HUES64 (cell line): ENCODE measurements around the gene GNAI1.

Source experiments
- H3K27ac ChIP-seq: 2 replicates; pipeline ENCODE4 v1.7.0; 2013; ENCODE audit warnings: low read depth, low read length, inconsistent platforms
- H3K27me3 ChIP-seq: 2 replicates; pipeline ENCODE4 v1.6.1; 2013; ENCODE audit warnings: mild to moderate bottlenecking, low read length; ENCODE audit not compliant: insufficient read depth
- H3K36me3 ChIP-seq: 2 replicates; pipeline ENCODE4 v1.6.1; 2013; ENCODE audit warnings: mild to moderate bottlenecking, low read length; ENCODE audit not compliant: insufficient read depth
- H3K4me1 ChIP-seq: 2 replicates; pipeline ENCODE4 v1.6.1; 2013; ENCODE audit warnings: mild to moderate bottlenecking, low read length, moderate library complexity; ENCODE audit not compliant: insufficient read depth
- H3K4me3 ChIP-seq: 2 replicates; pipeline ENCODE4 v1.5.1; 2013; ENCODE audit warnings: mild to moderate bottlenecking, low read length, moderate library complexity
- H3K9ac ChIP-seq: 2 replicates; pipeline ENCODE4 v1.6.1; 2013; ENCODE audit warnings: mild to moderate bottlenecking, low read depth, low read length
- H3K9me3 ChIP-seq: 2 replicates; pipeline ENCODE4 v1.6.1; 2013; ENCODE audit warnings: low read depth, low read length; ENCODE audit not compliant: insufficient read depth
- WGBS: fragments of 150-250, 120-280 bp; methylation state at CpG from one replicate; pipeline ENCODE4 v1.1.7; 2013; ENCODE audit warnings: missing lambda C conversion rate; 5-methylcytosine and 5-hydroxymethylcytosine counted together

GNAI1 gene

DNA sequence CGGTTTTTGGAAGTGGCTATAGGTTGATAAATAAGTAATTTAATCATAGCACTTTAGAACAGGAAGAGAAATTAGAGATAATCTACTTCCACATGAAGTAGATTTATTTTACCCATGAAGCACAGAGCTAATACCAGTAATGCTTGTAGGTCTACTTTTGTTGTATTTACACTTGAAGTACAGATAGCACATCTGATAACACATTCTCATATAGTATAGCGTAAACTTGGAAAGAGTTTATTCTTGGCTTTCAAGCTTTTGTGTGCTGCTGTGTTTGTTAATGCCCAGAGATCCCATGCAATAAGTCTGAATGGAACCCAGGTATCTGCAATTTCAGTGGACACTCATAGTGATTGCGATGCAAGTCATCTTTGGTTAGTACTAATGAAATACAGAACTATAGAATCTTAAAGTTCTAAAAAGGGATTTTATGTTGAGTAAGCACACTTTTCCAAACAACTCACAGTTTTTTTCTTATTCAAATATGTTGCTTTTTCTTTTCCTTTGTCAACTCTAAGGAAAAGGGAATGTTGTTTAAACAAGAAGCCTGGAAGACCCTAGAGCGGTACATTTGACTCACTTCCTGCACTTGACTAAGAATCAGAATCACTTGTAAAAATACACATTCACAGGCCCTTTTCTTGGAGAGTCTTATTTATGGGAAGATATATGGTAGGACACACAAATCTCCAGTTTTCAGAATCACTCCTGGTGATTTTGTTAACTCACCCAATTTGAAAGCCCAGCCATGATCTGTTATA, 105.8 kb downstream of the GNAI1 start:
- Histone ChIP-seq H3K36me3 (no peaks in the 10 kb centered on the region), H3K27me3 (no peaks in the 10 kb centered on the region), H3K27ac (no peak overlapping the region), H3K4me1 (no peaks in the 10 kb centered on the region), H3K4me3 (no peak overlapping the region), H3K9ac (no peak overlapping the region), H3K9me3 (no peaks in the 10 kb centered on the region)
- 100% methylated on average over 1 of the region's 4 CpGs for WGBS

- no peak overlapping the region for H3K4me3 ChIP-seq
- H3K27me3 ChIP-seq: no peaks in the 10 kb centered on the region
- H3K36me3 ChIP-seq: no peaks in the 10 kb centered on the region
- WGBS: 100% methylated on average over 1 of the region's 1 CpG
- H3K27ac ChIP-seq: no peak overlapping the region
- H3K9ac ChIP-seq: no peak overlapping the region
- H3K9me3 ChIP-seq: no peaks in the 10 kb centered on the region
- H3K4me1 ChIP-seq: no peaks in the 10 kb centered on the region
Observed at GRCh38 chr7:80241671-80242070, 107.0 kb downstream of the GNAI1 start.

DNA sequence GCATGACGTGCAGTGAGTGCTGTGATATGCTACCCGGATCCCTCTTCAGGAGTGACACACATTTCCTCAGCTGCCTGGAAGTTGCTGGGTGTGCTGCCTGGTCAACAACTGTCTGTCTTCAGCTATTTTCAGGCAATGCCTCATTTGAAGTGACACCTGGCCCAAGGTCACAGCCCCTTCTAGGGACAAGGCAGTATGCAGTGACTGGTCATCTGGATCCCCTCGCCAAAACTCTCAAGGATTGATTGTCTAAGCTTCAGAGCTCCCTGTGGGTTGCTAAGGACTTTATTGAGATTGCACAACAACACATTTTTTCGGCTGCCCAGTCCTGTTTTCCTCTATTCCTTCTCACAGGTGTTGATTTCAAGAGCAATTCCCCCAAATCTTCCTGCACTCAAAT, 108.8 kb downstream of the GNAI1 start:
- Histone ChIP-seq H3K4me1 (no peaks in the 10 kb centered on the region), H3K27ac (no peak overlapping the region), H3K27me3 (no peaks in the 10 kb centered on the region), H3K4me3 (no peak overlapping the region), H3K9ac (no peak overlapping the region), H3K36me3 (no peaks in the 10 kb centered on the region), H3K9me3 (no peaks in the 10 kb centered on the region)
- 88% methylated on average over 4 of the region's 4 CpGs for WGBS

DNA sequence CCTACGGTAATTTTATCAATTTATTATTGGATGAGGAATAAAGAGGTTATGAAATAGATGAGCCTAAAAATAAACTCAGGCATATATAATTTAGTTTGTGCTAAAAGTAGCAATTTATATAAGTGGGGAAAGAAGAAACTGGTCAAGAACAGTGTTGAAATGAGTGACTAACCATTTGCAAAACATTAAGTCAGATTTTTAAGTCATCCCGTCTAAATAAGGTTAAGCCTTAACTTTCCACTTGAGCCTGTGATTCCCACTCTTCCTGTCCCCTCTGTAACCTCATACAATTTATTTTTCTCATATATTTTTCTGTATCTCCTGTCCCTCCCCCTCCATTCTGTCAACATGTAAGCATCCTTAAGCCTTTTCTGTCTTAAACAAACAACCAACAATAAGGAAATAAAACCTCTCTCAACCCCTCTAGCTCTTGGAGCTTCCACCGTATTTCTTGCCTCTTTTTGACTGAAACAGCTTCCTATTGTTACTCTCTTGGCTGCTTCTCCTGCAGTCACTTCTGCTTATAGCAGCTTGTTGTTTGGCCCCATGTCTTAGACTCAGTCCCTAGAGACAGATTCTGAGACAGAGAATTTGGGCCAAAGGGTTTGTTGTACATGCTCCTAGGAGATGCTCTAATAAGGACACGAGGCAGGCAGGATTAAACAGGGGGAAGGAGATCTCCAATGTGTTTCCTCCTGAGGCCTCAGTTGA, 109.7 kb downstream of the GNAI1 start:
- 88% methylated on average over 3 of the region's 4 CpGs for WGBS
- Histone ChIP-seq H3K9ac (no peak overlapping the region), H3K36me3 (no peaks in the 10 kb centered on the region), H3K4me1 (no peaks in the 10 kb centered on the region), H3K27ac (no peak overlapping the region), H3K9me3 (no peaks in the 10 kb centered on the region), H3K27me3 (no peaks in the 10 kb centered on the region), H3K4me3 (no peak overlapping the region)

DNA sequence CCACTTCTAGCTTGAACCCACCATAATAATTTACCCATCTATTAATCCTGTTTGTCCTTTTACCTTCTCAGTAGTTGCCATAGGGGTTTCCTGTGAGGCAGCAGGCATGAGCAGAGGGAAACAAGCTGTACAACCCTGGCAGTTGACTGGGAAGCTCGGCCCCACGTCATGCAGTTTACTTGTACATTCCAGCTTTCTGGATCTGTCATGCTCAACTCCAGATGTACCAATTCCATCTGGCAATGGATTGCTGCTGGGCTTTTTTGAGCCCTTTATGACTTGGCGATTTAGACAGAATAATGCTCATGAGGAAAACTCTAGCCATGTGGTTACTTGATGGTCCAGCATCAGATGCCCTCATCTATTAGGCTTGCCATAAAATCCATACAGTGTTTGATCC, 112.5 kb downstream of the GNAI1 start:
- no peaks in the 10 kb centered on the region for H3K27me3 ChIP-seq
- H3K9ac ChIP-seq: no peak overlapping the region
- WGBS: 96% methylated on average over 3 of the region's 3 CpGs
- H3K27ac ChIP-seq: no peak overlapping the region
- H3K36me3 ChIP-seq: no peaks in the 10 kb centered on the region
- no peak overlapping the region for H3K4me3 ChIP-seq
- H3K4me1 ChIP-seq: no peaks in the 10 kb centered on the region
- no peaks in the 10 kb centered on the region for H3K9me3 ChIP-seq

GRCh38 chr7:80247891-80248290, 113.3 kb downstream of the GNAI1 start:
- Histone ChIP-seq H3K4me1 (no peaks in the 10 kb centered on the region), H3K27me3 (no peaks in the 10 kb centered on the region), H3K4me3 (no peak overlapping the region), H3K9ac (no peak overlapping the region), H3K27ac (no peak overlapping the region), H3K9me3 (no peaks in the 10 kb centered on the region), H3K36me3 (no peaks in the 10 kb centered on the region)
- WGBS: 95% methylated on average over 4 of the region's 4 CpGs

- no peak overlapping the region for H3K4me3 ChIP-seq
- H3K9ac ChIP-seq: no peak overlapping the region
- no peaks in the 10 kb centered on the region for H3K4me1 ChIP-seq
- H3K27me3 ChIP-seq: no peaks in the 10 kb centered on the region
- no peak overlapping the region for H3K27ac ChIP-seq
- no peaks in the 10 kb centered on the region for H3K36me3 ChIP-seq
- no peaks in the 10 kb centered on the region for H3K9me3 ChIP-seq
Observed at GRCh38 chr7:80249184-80249583, 114.6 kb downstream of the GNAI1 start.

GRCh38 chr7:80249619-80250295, 115.1 kb downstream of the GNAI1 start:
- no peaks in the 10 kb centered on the region for H3K4me1 ChIP-seq
- H3K4me3 ChIP-seq: no peak overlapping the region
- H3K27me3 ChIP-seq: no peaks in the 10 kb centered on the region
- H3K27ac ChIP-seq: no peak overlapping the region
- H3K36me3 ChIP-seq: no peaks in the 10 kb centered on the region
- H3K9me3 ChIP-seq: no peaks in the 10 kb centered on the region
- H3K9ac ChIP-seq: no peak overlapping the region
- 50% methylated on average over 2 of the region's 2 CpGs for WGBS

- H3K9me3 ChIP-seq: no peaks in the 10 kb centered on the region
- H3K36me3 ChIP-seq: no peaks in the 10 kb centered on the region
- no peaks in the 10 kb centered on the region for H3K4me1 ChIP-seq
- no peaks in the 10 kb centered on the region for H3K27me3 ChIP-seq
- no peak overlapping the region for H3K4me3 ChIP-seq
- no peak overlapping the region for H3K9ac ChIP-seq
- H3K27ac ChIP-seq: no peak overlapping the region
- 92% methylated on average over 4 of the region's 4 CpGs for WGBS
Observed at GRCh38 chr7:80253237-80253636, 118.6 kb downstream of the GNAI1 start.

GRCh38 chr7:80253653-80254052, 119.0 kb downstream of the GNAI1 start:
- Histone ChIP-seq H3K27me3 (no peaks in the 10 kb centered on the region), H3K27ac (no peak overlapping the region), H3K4me1 (no peaks in the 10 kb centered on the region), H3K36me3 (no peaks in the 10 kb centered on the region), H3K4me3 (no peak overlapping the region), H3K9me3 (no peaks in the 10 kb centered on the region), H3K9ac (no peak overlapping the region)
- WGBS: 92% methylated on average over 2 of the region's 2 CpGs

- H3K4me3 ChIP-seq: no peak overlapping the region
- H3K36me3 ChIP-seq: no peaks in the 10 kb centered on the region
- H3K27me3 ChIP-seq: no peaks in the 10 kb centered on the region
- WGBS: 83% methylated on average over 1 of the region's 1 CpG
- no peak overlapping the region for H3K9ac ChIP-seq
- H3K4me1 ChIP-seq: no peaks in the 10 kb centered on the region
- H3K27ac ChIP-seq: no peak overlapping the region
- no peaks in the 10 kb centered on the region for H3K9me3 ChIP-seq
Observed at GRCh38 chr7:80255656-80256055, 121.0 kb downstream of the GNAI1 start.
